BE2C (cell line): Measurements from ENCODE around the gene TTC36.
A peak's percentile ranks its signal among the peaks of the same experiment; 100 is the strongest.
"Not testable (repeated sequence)": the region's sequence is repeated elsewhere in the genome, so short reads cannot be mapped to it uniquely, and the experiment has no call there.

Source experiments
- DNase-seq: peaks from one replicate; pipeline ENCODE4 v3.0.0-alpha.2; 2020
- H3K27me3 ChIP-seq: fragments of 250-450 bp; sonication (Bioruptor Pico); 2 replicates; pipeline ENCODE4 v1.5.1; 2020; ENCODE audit warnings: mild to moderate bottlenecking
- H3K36me3 ChIP-seq: fragments of 250-450 bp; sonication (Bioruptor Pico); 2 replicates; pipeline ENCODE4 v1.5.1; 2020; ENCODE audit warnings: mild to moderate bottlenecking
- H3K4me1 ChIP-seq: fragments of 250-450 bp; sonication (Bioruptor Pico); 2 replicates; pipeline ENCODE4 v1.5.1; 2020
- H3K4me3 ChIP-seq: 2 replicates; pipeline ENCODE4 v1.5.1; 2011; ENCODE audit warnings: low read depth, low read length
- H3K9me3 ChIP-seq: fragments of 250-450 bp; sonication (Bioruptor Pico); 2 replicates; pipeline ENCODE4 v1.5.1; 2020
- CTCF ChIP-seq: IDR thresholded peaks from 2 replicates; pipeline ENCODE4 v1.5.1; 2012; ENCODE audit warnings: mild to moderate bottlenecking, low read depth, low read length

Gene TTC36

GRCh38 chr11:118569670-118570069 is 42.4 kb downstream of the TTC36 start:
- peaks cover 5% of the 10 kb centered on the region; the same call in 1 of the 2 replicates for H3K36me3 ChIP-seq
- TF ChIP-seq CTCF: no peak

GRCh38 chr11:118570787-118571186 is 43.5 kb downstream of the TTC36 start:
- Histone ChIP-seq H3K27me3 (no peaks in the 10 kb centered on the region), H3K36me3 (peaks cover 5% of the 10 kb centered on the region; the same call in 1 of the 2 replicates), H3K4me3 (no peak overlapping the region), H3K4me1 (peaks cover 4% of the 10 kb centered on the region; the same call in 1 of the 2 replicates), H3K9me3 (no peaks in the 10 kb centered on the region)
- no peak for TF ChIP-seq CTCF
- DNase-seq: no peak

More at GRCh38 chr11:118569670-118570069, 42.4 kb downstream of the TTC36 start:
- no peak overlapping the region for H3K4me3 ChIP-seq
- H3K27me3 ChIP-seq: no peaks in the 10 kb centered on the region
- DNase-seq: no peak
- H3K9me3 ChIP-seq: no peaks in the 10 kb centered on the region
- no peaks in the 10 kb centered on the region; the same call in 1 of the 2 replicates for H3K4me1 ChIP-seq

- H3K36me3 ChIP-seq, DNase-seq, H3K9me3 ChIP-seq, H3K27me3 ChIP-seq, H3K4me1 ChIP-seq: not testable (repeated sequence)
- H3K4me3 ChIP-seq: peak overlapping the region; percentile 78
Observed at GRCh38 chr11:118571701-118572060, 44.4 kb downstream of the TTC36 start.

GRCh38 chr11:118572061-118572980 is 45.0 kb downstream of the TTC36 start, which contains the start of gene ARCN1:
Gene ARCN1 (plus strand): TSS chr11:118572409. CDS start chr11:118572548, 139 bp downstream.
- Histone ChIP-seq H3K9me3 (no peaks in the 10 kb centered on the region), H3K4me3 (peak within 1 kb of the TSS; percentile 78), H3K27me3 (no peaks in the 10 kb centered on the region), H3K36me3 (peaks cover 12% of the 10 kb centered on the region), H3K4me1 (peaks cover 4% of the 10 kb centered on the region; the same call in 1 of the 2 replicates)
- peak; percentile 80 for DNase-seq
- TF ChIP-seq CTCF: no peak

- Histone ChIP-seq H3K4me1 (peaks cover 4% of the 10 kb centered on the region; the same call in 1 of the 2 replicates), H3K36me3 (peaks cover 16% of the 10 kb centered on the region), H3K4me3 (peak overlapping the region; percentile 78), H3K9me3 (no peaks in the 10 kb centered on the region), H3K27me3 (no peaks in the 10 kb centered on the region)
- TF ChIP-seq CTCF: no peak
- no peak for DNase-seq
Observed at GRCh38 chr11:118572981-118573550, 45.8 kb downstream of the TTC36 start.

- DNase-seq: no peak
- no peak for TF ChIP-seq CTCF
- Histone ChIP-seq H3K9me3 (no peaks in the 10 kb centered on the region), H3K4me1 (peaks cover 4% of the 10 kb centered on the region; the same call in 1 of the 2 replicates), H3K4me3 (no peak overlapping the region), H3K27me3 (no peaks in the 10 kb centered on the region), H3K36me3 (peaks cover 16% of the 10 kb centered on the region)
Observed at GRCh38 chr11:118574636-118575035, 47.4 kb downstream of the TTC36 start.

GRCh38 chr11:118577995-118578394 is 50.7 kb downstream of the TTC36 start:
- DNase-seq, H3K27me3 ChIP-seq, H3K4me1 ChIP-seq, H3K9me3 ChIP-seq, H3K4me3 ChIP-seq: not testable (repeated sequence)
- peaks cover 30% of the 10 kb centered on the region for H3K36me3 ChIP-seq
